CD4-positive, alpha-beta T cell treated with Interferon gamma for 1 hour (primary cell): ENCODE measurements around the gene DPM2.

Source experiments
- DNase-seq: peaks from one replicate; pipeline ENCODE4 v3.0.0-alpha.2; 2020

The DPM2 gene

GRCh38 chr9:127895811-127896210 lies 41.8 kb downstream of the DPM2 start:
- DNase-seq = no peak

GRCh38 chr9:127893392-127893791 lies 44.3 kb downstream of the DPM2 start:
- DNase-seq = no peak

GRCh38 chr9:127892831-127893230 lies 44.8 kb downstream of the DPM2 start:
- DNase-seq = no peak

GRCh38 chr9:127890053-127890452 lies 47.6 kb downstream of the DPM2 start:
- no peak for DNase-seq

GRCh38 chr9:127887792-127888191 lies 49.9 kb downstream of the DPM2 start:
- DNase-seq = no peak

- DNase-seq = no peak
Observed at GRCh38 chr9:127886401-127886972, 51.2 kb downstream of the DPM2 start.

GRCh38 chr9:127885508-127886281 lies 52.0 kb downstream of the DPM2 start:
- no peak for DNase-seq
